HuH-7.5 (cell line): ENCODE data around the gene CENPN.

Experiments used
- DNase-seq: peaks from one replicate; pipeline ENCODE4 v3.0.0; 2011; ENCODE audit warnings: low spot score

The CENPN gene

DNA sequence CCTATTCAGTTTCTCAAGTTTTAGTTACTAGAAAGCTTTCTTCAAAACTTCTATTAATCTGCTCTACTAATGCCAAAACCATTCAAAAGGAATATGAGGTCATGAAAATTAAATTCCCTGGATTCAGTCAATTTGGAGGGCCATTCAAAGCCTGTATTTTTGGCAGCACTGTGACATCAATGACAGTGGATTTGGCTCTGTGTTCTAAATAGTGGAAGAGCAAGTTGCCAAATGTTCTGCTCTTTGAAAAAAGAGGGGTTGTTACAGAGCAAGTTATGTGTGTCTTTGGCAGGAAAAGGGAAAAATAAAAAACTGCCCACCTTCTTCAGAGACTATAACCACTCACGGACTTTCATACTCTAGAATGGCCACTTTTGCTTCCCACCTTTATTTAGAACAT is 73.2 kb downstream of the CENPN start:
- no peak for DNase-seq

DNA sequence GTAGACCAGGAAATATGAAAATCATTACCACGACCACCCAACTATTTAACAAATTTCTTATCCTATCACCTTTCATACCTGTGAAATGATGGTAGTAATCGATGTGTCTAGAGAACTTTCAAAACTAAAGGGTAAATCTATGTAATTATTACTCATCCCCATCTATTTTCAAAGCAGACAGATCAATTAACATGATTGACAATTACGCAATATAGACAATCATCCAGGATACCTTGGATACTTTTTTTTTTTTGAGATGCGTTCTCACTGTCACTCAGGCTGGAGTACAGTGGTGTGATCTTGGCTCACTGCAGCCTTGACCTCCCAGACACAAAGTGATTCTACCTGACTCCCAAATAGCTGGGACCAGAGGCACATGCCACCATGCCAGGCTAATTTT is 74.0 kb downstream of the CENPN start:
- DNase-seq = no peak
